HG03097 (cell line): ENCODE measurements around the gene XRCC4.
"Not testable (repeated sequence)": the region's sequence is repeated elsewhere in the genome, so short reads cannot be mapped to it uniquely, and the experiment has no call there.

Experiments used
- ATAC-seq: cut with Tn5 transposase; IDR thresholded peaks from one replicate; pipeline ENCODE4 v1.9.1; 2021; ENCODE audit not compliant: unreplicated experiment, low FRiP score

Gene XRCC4

DNA sequence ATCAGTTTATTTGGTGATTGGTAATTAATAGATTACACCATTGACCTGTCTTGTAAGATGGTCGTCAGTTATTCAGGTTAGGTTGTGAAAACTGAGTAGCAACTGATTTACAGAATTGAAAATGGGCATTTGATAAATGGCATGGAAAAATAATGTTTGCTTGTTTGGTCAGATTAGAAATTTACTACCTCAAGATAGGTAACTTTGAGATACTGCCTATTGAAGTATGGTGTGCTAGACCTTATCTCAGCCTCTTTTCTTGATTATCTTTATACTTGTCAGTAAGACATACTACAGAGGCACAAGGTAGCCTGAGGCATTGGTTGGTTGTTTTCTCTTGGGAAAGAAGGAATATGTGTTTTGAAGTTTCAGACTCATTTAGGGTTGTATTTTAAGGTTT, 174.5 kb downstream of the XRCC4 start:
- ATAC-seq, result no peak

DNA sequence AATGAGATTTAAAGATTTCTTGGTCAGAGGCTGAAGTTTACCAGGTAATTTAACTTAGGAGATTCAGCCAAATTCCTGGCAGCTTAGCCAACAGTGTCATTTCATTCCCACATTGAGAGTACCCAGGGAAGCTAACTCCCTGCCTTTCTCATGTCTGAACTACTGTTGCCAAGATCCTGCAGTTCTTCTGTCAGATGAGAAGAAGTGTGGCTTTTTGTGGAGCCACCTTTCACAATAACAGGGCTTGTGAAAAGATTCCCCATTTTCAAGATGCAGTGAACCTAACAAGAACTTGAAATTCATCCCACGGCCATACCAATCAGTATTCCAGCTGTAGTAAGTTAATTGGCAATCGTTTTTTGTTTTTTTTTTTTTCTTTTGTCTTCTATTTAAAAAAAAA, 176.4 kb downstream of the XRCC4 start:
- ATAC-seq, result no peak

DNA sequence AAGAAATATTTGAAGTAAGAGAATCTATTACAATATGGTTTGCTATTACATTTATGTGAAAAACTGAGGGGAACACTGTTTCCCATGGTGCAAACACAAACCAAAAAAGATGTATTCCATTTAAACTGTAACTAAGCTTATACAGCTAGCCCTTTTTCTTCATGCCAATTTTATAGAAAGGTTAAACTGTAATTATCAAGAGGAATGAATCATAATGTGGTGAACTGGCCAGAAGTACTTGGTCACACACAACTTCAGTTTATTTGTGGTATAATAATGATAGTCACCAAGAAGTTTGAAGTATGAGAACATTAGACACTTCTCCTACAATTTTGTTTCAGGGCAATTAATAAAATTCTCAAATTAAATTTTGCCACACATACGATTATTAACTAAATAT, 177.9 kb downstream of the XRCC4 start:
- no peak for ATAC-seq

DNA sequence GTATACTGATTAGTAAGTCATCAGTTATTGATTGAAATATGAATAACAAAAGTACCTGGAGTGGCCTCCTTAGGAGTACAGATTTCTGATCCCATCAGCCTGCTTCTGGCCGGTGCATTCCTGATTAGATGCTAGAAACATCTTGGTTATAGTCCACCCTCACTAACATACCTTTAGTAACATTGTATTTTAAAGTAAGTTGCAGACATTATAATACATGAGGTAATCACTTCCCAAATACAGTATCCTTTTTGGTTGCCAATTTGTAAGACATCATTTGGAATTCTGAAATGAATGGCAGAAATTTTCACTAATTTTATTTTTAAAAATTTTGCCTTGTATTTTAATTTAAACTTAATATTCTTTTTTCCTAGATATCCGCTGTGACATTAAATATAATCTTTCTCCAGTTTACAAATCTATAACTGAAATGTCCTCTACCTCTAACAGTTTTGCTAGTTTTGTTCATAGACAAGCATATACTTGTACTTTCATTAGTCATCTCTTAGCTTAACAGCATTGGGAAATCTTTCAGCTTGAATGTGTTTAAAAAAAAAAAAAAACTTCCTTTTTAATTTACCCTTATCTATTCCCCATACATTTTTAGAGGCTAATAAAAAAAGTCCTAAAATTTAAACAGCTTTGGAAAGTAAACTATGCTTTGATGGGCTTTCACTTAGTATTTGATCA, 178.9 kb downstream of the XRCC4 start:
- no peak for ATAC-seq

DNA sequence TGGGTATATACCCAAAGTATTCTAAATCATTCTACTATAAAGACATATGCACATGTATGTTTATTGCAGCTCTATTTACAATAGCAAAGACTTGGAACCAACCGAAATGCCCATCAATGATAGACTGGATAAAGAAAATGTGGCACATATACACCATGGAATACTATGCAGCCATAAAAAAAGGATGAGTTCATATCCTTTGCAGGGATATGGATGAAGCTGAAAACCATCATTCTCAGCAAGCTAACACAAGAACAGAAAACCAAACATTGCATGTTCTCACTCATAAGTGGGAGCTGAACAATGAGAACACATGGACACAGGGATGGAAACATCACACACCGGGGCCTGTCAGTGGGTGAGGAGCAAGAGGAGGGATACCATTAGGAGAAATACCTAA, 180.3 kb downstream of the XRCC4 start:
- not testable (repeated sequence) for ATAC-seq

DNA sequence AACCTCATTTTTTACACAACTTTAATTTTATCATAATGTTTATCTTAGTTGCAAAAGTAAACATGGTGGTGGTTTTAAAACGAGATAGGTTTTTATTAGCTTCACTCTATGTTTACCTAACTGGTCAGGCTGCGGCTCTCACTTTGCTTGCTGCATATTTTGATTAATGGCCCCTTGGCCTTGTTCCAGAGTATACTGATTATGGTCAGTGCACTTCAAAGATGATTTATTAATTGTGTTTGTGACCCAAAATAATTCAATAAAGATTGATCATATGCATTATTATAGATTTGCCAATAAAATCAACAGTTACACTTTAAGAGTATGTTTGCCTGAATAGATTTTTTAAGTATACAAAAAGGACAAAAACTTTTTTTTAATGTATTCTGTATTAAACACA, 188.0 kb downstream of the XRCC4 start:
- no peak for ATAC-seq

DNA sequence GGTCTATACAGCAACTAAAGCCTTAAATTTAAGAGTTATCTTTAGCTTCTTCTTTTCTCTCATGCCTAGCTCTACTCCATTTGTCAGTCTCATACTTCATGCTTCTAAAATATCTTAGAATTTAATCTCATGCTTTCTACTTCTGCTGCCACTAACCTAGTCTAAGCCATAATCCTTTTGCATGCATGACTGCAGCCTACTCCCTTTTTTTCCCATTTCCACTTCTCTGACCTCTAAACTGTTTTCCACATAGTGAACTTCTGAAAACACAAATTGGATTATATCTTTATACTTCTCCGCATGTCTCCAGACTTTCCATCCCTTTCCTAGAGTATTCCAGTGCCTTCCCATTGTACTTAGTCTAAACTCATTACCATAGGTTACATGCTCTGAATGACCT, 193.0 kb downstream of the XRCC4 start:
- ATAC-seq, result no peak

DNA sequence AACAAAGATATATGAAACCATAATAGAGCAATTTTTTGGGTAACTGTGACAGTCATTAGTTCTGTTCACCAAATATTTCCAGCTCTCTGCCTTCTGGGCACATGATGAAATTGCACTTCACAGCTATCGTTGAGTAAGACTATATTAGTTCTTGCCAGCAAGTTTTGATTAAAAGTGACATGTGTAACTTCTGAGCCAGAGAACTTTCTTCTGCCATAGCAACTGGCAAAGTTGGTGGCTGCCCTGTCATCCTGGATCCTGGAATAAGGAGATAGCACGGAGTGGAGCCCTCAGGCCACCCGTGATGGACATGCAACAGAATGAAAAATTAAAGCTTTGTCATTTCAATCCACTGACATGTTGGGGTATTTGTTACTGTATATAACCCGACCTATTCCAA, 199.8 kb downstream of the XRCC4 start:
- no peak for ATAC-seq

DNA sequence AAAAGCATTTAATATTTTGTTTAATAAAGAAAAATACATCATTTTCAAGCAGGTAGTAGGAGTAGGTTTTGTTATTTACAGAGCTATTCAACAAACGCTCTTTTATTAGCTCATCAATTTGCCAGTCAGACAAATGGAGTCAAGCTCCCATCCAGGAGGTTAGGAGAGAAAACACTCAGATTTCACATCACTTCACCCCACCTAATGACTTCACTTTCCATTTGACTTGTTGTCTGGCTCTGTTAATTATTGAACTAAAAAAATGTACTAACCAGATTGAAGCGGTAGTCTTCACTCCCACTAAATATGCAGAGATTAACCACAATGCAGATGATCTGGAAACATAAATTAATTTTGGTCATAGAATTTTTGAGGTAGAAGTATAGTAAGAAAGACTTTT, 200.6 kb downstream of the XRCC4 start:
- peak; percentile 65 for ATAC-seq

DNA sequence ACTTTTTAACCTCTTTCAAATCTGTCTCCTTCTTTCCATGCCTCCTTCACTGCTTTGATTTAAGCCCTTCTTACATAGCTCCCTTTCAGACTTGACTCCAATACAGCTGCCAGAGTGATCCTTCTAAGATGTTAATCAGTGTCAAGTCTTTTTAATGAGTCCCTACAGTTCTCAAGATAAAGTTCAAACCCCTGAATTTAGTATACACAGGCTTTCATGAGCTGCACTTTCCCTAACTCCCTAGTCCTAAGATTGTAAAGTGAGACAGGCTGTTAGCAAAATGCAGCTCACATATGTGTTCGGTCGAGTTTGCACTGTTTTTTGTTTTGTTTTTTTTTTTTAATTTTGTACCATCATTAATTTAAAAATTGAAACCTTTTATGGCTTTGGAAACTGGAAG, 203.8 kb downstream of the XRCC4 start:
- no peak for ATAC-seq

DNA sequence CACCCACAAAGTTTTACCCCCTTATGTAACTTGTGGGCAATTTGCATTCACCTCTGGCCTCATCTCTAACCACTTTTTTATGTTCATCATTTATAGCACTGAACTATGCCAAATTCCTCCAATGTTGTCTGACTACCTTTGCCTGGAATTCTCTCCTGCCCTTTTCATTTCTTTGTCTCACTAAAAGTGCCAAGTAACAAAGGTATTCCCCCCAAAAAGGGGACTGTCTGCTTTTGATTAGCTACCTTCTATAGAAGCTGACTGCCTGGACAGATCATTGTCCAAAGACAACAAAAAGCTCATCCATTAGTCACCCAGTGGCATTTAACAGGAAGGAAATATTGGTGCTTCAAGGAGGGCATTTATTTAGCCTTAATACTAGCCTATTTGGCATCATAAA, 204.3 kb downstream of the XRCC4 start:
- no peak for ATAC-seq

DNA sequence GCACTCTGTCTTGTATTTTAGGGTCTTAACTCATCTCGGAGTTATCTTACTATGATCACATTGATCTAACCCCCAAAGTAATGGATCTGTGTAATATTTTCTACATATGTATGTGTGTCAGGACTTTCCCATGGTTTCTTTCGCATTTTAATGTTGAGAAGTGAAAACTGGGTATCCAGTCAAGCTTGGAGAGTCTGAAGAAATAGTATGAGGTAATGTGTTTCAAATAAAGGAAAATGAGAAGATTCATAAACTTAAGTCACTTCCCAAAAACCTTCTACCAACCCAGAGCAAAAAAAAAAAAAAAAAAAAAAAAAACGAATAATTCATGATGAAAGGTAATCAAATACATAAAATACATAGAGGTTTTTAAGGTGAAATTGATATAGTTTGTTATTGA, 206.4 kb downstream of the XRCC4 start:
- ATAC-seq, result no peak

DNA sequence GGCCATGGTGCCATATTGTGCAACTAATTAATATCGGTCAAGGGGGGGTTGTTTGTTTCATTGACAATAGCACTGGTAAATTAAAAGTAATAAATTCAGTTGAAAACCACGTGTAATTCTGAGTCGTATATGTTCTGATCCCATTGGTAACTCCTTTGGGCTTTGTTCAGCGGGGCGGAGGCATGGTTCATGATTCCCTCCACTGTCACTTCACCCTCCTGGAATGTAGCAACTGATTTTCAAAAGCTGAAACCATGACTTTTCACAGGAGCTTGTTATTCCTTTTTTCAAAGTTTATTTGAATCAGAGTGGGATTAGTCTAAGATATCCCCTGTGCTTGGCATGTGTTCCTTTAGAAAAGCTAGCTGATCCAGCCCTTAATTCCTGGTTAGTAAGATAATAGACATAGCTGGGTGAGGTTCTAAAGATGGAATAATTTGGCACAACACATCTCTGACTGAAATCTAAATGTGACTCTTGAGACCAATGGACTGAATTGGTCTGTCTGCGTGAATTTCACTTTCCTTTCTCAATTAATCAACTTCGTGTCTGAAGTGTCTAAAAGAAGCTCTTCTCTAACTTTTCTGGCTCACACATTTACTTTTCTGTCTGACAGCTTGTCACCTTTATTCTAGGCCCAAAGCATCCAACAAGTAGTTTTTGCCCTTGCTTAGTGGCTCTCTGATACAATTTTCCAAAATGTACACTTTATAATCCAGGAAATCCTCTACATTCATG, 208.5 kb downstream of the XRCC4 start:
- ATAC-seq, result no peak

DNA sequence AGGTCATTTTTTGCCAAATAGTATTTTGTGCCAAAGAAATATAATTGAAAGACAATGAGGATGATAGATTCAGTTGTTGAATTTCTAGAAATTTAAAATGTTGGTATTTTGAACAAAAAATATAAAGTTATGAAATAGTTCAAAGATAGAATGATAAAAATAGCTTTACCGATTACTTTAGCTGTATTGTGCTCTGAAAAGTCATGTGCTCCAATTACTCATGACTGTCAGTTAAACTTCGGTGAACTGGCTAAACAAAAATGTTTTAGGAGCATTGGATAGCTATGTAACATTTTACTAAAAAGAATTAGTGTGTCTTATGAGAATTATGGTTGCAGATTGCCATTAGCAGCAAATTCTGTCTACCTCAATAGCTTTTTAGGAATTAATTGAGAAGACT, 216.9 kb downstream of the XRCC4 start:
- ATAC-seq, result no peak

DNA sequence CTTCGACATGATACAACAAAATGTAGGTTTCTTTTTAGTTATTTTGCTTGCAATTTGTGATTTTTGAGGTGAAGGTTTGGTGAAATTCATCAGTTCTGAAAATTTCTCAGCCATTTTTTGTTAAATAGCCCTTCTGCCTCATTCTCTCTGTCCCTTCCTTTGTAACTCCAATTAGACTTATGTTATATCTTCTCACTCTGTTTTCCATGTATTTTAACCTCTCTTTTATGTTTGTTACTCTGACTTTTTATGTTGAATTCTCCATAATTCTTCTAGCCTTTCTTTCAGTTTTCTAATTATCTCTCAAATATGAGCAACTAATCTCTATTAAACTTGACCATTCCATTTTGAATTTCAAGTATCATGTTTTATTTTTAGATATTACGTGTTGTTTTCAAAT, 222.0 kb downstream of the XRCC4 start:
- ATAC-seq, result no peak

DNA sequence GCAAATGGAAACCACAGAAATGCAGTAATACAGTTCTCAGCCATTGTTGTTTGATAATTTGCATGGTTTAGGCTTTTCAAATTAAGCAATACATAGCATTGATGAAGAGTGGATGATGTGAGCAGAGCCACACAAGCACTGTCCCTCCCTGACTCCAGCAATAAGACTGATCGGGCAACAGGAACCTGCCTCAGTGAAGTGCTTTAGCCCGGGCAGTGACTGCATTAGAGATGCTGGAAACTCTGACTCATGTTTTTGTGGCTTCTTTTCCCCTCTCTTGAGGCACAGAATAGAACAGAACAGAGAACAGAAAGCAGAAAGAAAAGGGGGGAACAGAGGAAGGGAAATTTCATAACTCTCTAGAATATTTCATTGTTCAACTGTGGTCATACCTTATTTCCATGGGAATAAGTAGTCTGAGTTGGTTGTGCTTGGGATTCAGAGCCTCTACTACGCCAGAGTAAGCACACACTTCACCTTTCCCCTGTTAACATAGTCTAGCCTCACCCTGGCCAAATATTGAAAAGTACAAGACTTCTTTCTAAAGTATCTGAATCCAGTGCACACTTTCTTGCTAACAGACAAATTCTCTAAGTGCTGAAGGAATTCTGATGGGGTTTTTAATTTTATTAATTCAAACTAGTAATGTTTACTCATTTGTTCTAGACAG, 229.4 kb downstream of the XRCC4 start:
- ATAC-seq, result peak; percentile 94

DNA sequence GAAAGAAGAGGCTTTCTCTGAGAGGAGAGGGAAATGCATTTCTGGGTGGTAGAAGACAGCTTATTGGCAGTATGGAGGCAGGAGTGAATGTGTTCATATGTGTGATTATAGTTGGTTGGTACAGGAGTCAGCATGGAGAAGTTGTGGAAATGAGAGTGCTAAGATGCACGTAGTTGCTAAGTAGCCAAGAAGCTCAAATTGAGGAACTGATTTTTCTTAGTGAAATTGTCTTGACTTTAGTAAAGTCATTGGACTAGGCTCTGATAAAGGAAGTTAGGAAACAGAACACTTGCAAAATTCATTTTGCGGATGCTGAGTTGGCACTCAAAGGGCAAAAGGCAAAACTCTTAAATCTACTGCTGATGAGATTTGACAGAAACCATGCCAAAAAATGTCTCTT, 235.3 kb downstream of the XRCC4 start:
- ATAC-seq, result no peak

DNA sequence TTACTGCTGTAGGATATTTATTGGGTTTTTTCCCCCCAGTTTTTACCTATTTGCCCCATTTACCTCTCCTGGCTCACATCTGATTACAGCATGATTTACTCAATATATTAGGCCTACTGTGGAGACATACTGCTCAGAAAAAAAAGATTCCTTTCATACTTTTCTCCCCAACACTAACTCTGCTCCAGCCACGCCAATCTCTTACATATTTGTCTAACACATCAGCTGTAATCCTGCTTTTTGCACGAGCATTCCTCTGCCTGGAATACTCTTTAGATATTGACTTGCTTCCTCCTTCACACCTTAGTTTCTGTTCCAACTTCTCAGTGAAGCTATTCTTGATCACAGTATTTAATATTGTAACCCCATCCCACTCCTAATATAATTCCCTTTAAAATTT, 236.1 kb downstream of the XRCC4 start:
- no peak for ATAC-seq

DNA sequence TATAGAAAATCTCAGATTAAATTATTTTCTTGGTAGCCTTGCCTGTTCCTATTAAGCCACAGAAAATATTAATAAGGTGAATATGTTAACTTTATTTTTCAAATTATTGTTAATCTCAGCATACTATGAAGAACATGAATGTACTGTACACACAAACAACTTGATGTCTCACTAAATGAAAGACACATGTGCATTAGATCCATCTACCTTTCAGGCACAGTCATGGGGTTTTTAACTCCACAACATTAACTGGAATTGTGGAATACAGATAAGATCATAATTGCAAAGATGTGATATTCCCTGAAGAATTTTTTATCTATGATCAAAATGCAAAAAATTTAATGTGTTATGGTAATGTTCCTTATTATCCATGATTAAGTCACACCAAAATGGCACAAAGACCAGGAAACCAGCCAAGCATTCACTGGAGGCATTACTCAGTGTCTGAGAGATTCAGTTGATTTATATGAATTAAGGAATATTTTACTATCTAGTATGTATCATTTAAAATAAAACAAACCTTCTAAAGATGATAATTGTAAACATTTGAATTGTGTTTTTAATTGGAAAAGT, 244.2 kb downstream of the XRCC4 start:
- no peak for ATAC-seq

DNA sequence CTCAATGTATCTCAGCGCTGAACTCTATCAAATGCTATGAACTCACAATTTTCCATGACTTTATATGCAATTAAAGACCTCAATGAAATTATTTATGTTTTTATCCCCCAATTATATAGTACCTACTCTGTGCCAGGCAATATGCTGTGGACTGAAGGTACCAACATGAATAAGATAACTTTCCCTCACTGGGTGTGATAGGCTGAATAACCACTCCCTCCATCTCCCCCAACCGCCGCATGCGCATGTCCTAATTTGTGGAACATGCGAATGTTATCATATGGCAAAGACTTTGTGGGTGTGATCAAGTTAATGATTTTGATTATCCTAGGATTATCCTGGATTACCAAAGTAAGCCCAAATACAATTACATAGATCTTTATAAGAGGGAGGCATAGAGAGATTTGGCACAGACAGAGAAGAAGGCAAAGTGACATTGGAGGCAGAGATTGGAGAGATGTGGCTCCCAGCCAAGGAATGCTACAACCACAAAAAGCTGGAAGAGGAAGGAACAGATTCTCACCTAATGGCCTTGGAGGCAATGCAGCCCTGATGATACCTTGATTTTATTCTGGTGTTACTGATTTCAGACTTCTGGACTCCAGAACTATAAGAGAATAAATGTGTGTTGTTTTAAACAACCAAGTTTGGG, 245.1 kb downstream of the XRCC4 start:
- no peak for ATAC-seq

DNA sequence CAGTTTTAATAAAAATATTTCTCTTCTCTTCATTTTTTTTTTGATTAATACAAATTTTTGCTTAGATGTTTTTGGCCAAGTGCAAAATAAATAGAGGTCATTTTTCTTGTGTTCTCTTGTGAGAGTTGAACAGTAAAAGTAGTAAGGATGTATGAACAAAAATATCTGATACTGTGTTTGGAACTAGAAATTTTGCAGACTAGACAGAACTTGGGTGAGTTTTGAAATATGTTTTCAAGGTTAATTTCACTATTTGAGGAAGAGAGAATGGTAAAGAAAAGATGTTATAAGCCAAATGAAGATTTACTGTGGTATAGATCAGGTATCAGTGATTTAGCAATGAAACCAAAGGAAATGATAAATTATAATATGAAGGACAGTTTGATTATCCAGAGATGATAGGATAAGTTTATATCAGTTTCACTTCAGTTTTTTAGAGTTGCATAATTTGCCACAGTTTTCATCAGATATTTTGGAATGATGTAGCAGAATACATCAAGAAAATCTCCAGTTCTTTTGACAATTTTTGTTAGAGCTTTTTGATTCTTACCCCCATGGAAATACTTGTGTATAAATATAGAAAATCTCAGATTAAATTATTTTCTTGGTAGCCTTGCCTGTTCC, 246.3 kb downstream of the XRCC4 start:
- ATAC-seq, result no peak
